KMS-11 (cell line): Measurements from ENCODE around the gene C3orf33.

Source experiments
- H2AFZ ChIP-seq: fragments of 200-600 bp; sonication (generic); 2 replicates; pipeline ENCODE4 v1.6.1; 2016; ENCODE audit warnings: antibody characterized with exemption, mixed run types, low read depth
- H3K27ac ChIP-seq: fragments of 200-600 bp; sonication (generic); 2 replicates; pipeline ENCODE4 v1.6.1; 2016; ENCODE audit warnings: mild to moderate bottlenecking, mixed run types
- H3K27me3 ChIP-seq: fragments of 200-600 bp; sonication (generic); 2 replicates; pipeline ENCODE4 v1.6.1; 2017; ENCODE audit warnings: mild to moderate bottlenecking, low read depth, mixed run types, moderate library complexity; ENCODE audit not compliant: insufficient read depth
- H3K36me3 ChIP-seq: fragments of 200-600 bp; sonication (generic); 2 replicates; pipeline ENCODE4 v1.6.1; 2017; ENCODE audit warnings: mild to moderate bottlenecking, mixed run types; ENCODE audit not compliant: insufficient read depth
- H3K4me1 ChIP-seq: fragments of 200-600 bp; sonication (generic); 2 replicates; pipeline ENCODE4 v1.6.1; 2016; ENCODE audit warnings: mild to moderate bottlenecking, low read depth, mixed run types; ENCODE audit not compliant: poor library complexity, severe bottlenecking
- H3K4me2 ChIP-seq: fragments of 200-600 bp; sonication (generic); 2 replicates; pipeline ENCODE4 v1.7.0; 2016; ENCODE audit warnings: mild to moderate bottlenecking, mixed run types
- H3K4me3 ChIP-seq: fragments of 200-600 bp; sonication (generic); IDR thresholded peaks from 2 replicates; pipeline ENCODE4 v1.6.1; 2017; ENCODE audit warnings: low read depth, low read length, mixed read lengths; ENCODE audit not compliant: insufficient read depth
- H3K79me2 ChIP-seq: fragments of 200-600 bp; sonication (generic); 2 replicates; pipeline ENCODE4 v1.6.1; 2016; ENCODE audit warnings: low read depth, mixed run types; ENCODE audit not compliant: insufficient read depth
- H3K9ac ChIP-seq: fragments of 200-600 bp; sonication (generic); 2 replicates; pipeline ENCODE4 v1.6.1; 2016; ENCODE audit warnings: mild to moderate bottlenecking, mixed run types
- H4K20me1 ChIP-seq: fragments of 200-600 bp; sonication (generic); 2 replicates; pipeline ENCODE4 v1.6.1; 2016; ENCODE audit warnings: mild to moderate bottlenecking, mixed run types; ENCODE audit not compliant: insufficient read depth
- CTCF ChIP-seq: fragments of 200-600 bp; sonication (generic); conservative IDR thresholded peaks from 2 replicates; pipeline ENCODE4 v1.6.1; 2017; ENCODE audit warnings: low read depth, mild to moderate bottlenecking, antibody characterized with exemption, low read length, moderate library complexity, mixed read lengths

Gene C3orf33

GRCh38 chr3:155747946-155748290 lies 58.2 kb downstream of the C3orf33 start:
- H3K9ac ChIP-seq: no peak overlapping the region
- peaks cover 6% of the 10 kb centered on the region for H3K4me1 ChIP-seq

GRCh38 chr3:155747286-155747945 lies 58.7 kb downstream of the C3orf33 start:
- no peak overlapping the region for H3K27ac ChIP-seq
- no peaks in the 10 kb centered on the region for H3K36me3 ChIP-seq
- H2AFZ ChIP-seq: no peak overlapping the region
- no peak for TF ChIP-seq CTCF
- H3K79me2 ChIP-seq: no peaks in the 10 kb centered on the region
- H4K20me1 ChIP-seq: no peaks in the 10 kb centered on the region
- H3K4me3 ChIP-seq: no peak overlapping the region
- H3K4me2 ChIP-seq: no peak overlapping the region
- no peaks in the 10 kb centered on the region for H3K27me3 ChIP-seq
- H3K4me1 ChIP-seq: peaks cover 6% of the 10 kb centered on the region
- H3K9ac ChIP-seq: no peak overlapping the region

More at GRCh38 chr3:155747946-155748290, 58.2 kb downstream of the C3orf33 start:
- Histone ChIP-seq H3K36me3 (no peaks in the 10 kb centered on the region), H2AFZ (no peak overlapping the region), H3K4me2 (no peak overlapping the region), H3K4me3 (no peak overlapping the region), H3K27me3 (no peaks in the 10 kb centered on the region), H3K79me2 (no peaks in the 10 kb centered on the region), H3K27ac (no peak overlapping the region), H4K20me1 (no peaks in the 10 kb centered on the region)
- TF ChIP-seq CTCF: no peak

- H3K4me3 ChIP-seq: no peak overlapping the region
- no peaks in the 10 kb centered on the region for H3K27me3 ChIP-seq
- H3K4me1 ChIP-seq: peaks cover 6% of the 10 kb centered on the region
- TF ChIP-seq CTCF: no peak
- no peaks in the 10 kb centered on the region for H3K36me3 ChIP-seq
- H2AFZ ChIP-seq: no peak overlapping the region
- H3K9ac ChIP-seq: no peak overlapping the region
- no peak overlapping the region for H3K27ac ChIP-seq
- H4K20me1 ChIP-seq: no peaks in the 10 kb centered on the region
- no peaks in the 10 kb centered on the region for H3K79me2 ChIP-seq
- no peak overlapping the region for H3K4me2 ChIP-seq
Measured at GRCh38 chr3:155746703-155747102, 59.4 kb downstream of the C3orf33 start.

- Histone ChIP-seq H3K4me2 (no peak overlapping the region), H3K27me3 (no peaks in the 10 kb centered on the region), H2AFZ (no peak overlapping the region), H3K27ac (no peak overlapping the region), H4K20me1 (no peaks in the 10 kb centered on the region), H3K4me3 (no peak overlapping the region), H3K36me3 (no peaks in the 10 kb centered on the region), H3K79me2 (no peaks in the 10 kb centered on the region), H3K9ac (no peak overlapping the region), H3K4me1 (peaks cover 6% of the 10 kb centered on the region)
- TF ChIP-seq CTCF: no peak
Measured at GRCh38 chr3:155745795-155746550, 60.1 kb downstream of the C3orf33 start.
